ENCODE measurements around the gene RXYLT1. TPM values are rescaled to one million over a fixed set of nuclear protein-coding genes. Genes with fewer than 3 reads are reported as not detected.
A peak's percentile ranks its signal among the peaks of the same experiment; 100 is the strongest.
"Not testable (repeated sequence)": the region's sequence is repeated elsewhere in the genome, so short reads cannot be mapped to it uniquely, and the experiment has no call there.

Gene RXYLT1
- total RNA-seq, result 1 to 10 TPM; 6.2 to 6.3 TPM
- polyA plus RNA-seq (2013, experiment 1 of 2), result 13.2 TPM
- polyA plus RNA-seq (2013, experiment 2 of 2), result 13.3 TPM
- 6.0 to 48.8 (median 18.6) reads per million in 172 experiments for total RNA-seq

- TF ChIP-seq CTCF (IDR thresholded peaks at IDR 0.05), result no peak
- peak within 1 kb of the TSS; percentile 83 to 84 for H3K27ac ChIP-seq (ENCODE audit: low read depth in 1 of 2, low read length in 2 of 2)
Observed at GRCh38 chr12:63779498-63780481, at the start of gene RXYLT1. Gene RXYLT1 (plus strand): TSS chr12:63779909. CDS start chr12:63779961, 52 bp downstream.

GRCh38 chr12:63732779-63733178 is 46.9 kb upstream of the RXYLT1 start:
- DNase-seq, result not testable (repeated sequence)

More at GRCh38 chr12:63779498-63780481, at the start of gene RXYLT1:
- intact Hi-C loops (cut with DNase I, micrococcal nuclease), result loop anchor here in 1 of 2 experiments (2.0 to 5.0 kb wide), 5 partner anchors 443 to 1522 kb away; partner anchors contain the start of genes GNS, KICS2, MON2 and XPOT
- Histone ChIP-seq H3K4me3 (ENCODE audit: low read length) (peak within 1 kb of the TSS; percentile 83), H3K4me1 (ENCODE audit: insufficient read depth, low read length) (peaks cover 11% of the 10 kb centered on the region), H3K9me3 (ENCODE audit: control insufficient read depth in 1 of 2, insufficient read depth in 1 of 2, low read length in 2 of 2) (no peaks in the 10 kb centered on the region), H3K27me3 (ENCODE audit: control insufficient read depth in 1 of 2, insufficient read depth in 2 of 2, low read length in 2 of 2) (no peaks in the 10 kb centered on the region), H3K36me3 (ENCODE audit: insufficient read depth, low read length) (peaks cover 15% of the 10 kb centered on the region)
- ChIA-PET CTCF (no interaction called here), POLR2A (no interaction called here)
- H3K4me3 Mint-ChIP-seq, result peak within 1 kb of the TSS; percentile 97
- H3K36me3 Mint-ChIP-seq (ENCODE audit: low read depth), result peaks cover 42% of the 10 kb centered on the region
- DNase-seq (peak; percentile 70 to 90 (median 80)), ATAC-seq (ENCODE audit: poor library complexity) (peak; percentile 90)
- H3K27me3 Mint-ChIP-seq, result no peaks in the 10 kb centered on the region
- H3K9me3 Mint-ChIP-seq, result no peaks in the 10 kb centered on the region
- peaks cover 46% of the 10 kb centered on the region for H3K4me1 Mint-ChIP-seq (ENCODE audit: low read depth)
- H3K27ac Mint-ChIP-seq, result peak within 1 kb of the TSS; percentile 86

GRCh38 chr12:63733585-63733984 is 46.1 kb upstream of the RXYLT1 start:
- intact Hi-C loops (cut with DNase I, micrococcal nuclease); H3K4me1 Mint-ChIP-seq (ENCODE audit: low read depth); POLR2A ChIA-PET; CTCF ChIA-PET; H3K4me3 Mint-ChIP-seq; H3K9me3 ChIP-seq (ENCODE audit: control insufficient read depth in 1 of 2, insufficient read depth in 1 of 2, low read length in 2 of 2); H3K4me1 ChIP-seq (ENCODE audit: insufficient read depth, low read length); H3K27me3 ChIP-seq (ENCODE audit: control insufficient read depth in 1 of 2, insufficient read depth in 2 of 2, low read length in 2 of 2); H3K27ac ChIP-seq (ENCODE audit: low read depth in 1 of 2, low read length in 2 of 2); DNase-seq; ATAC-seq (ENCODE audit: poor library complexity); H3K4me3 ChIP-seq (ENCODE audit: low read length); H3K27ac Mint-ChIP-seq; H3K9me3 Mint-ChIP-seq; H3K36me3 ChIP-seq (ENCODE audit: insufficient read depth, low read length); H3K36me3 Mint-ChIP-seq (ENCODE audit: low read depth); H3K27me3 Mint-ChIP-seq: not testable (repeated sequence)

More at GRCh38 chr12:63732779-63733178, 46.9 kb upstream of the RXYLT1 start:
- H3K4me1 Mint-ChIP-seq (ENCODE audit: low read depth); intact Hi-C loops (cut with DNase I, micrococcal nuclease); H3K9me3 ChIP-seq (ENCODE audit: control insufficient read depth in 1 of 2, insufficient read depth in 1 of 2, low read length in 2 of 2); H3K27me3 ChIP-seq (ENCODE audit: control insufficient read depth in 1 of 2, insufficient read depth in 2 of 2, low read length in 2 of 2); ATAC-seq (ENCODE audit: poor library complexity); POLR2A ChIA-PET; H3K36me3 ChIP-seq (ENCODE audit: insufficient read depth, low read length); H3K9me3 Mint-ChIP-seq; H3K4me1 ChIP-seq (ENCODE audit: insufficient read depth, low read length); H3K4me3 Mint-ChIP-seq; H3K36me3 Mint-ChIP-seq (ENCODE audit: low read depth); CTCF ChIA-PET; H3K4me3 ChIP-seq (ENCODE audit: low read length); H3K27me3 Mint-ChIP-seq; H3K27ac Mint-ChIP-seq; H3K27ac ChIP-seq (ENCODE audit: low read depth in 1 of 2, low read length in 2 of 2): not testable (repeated sequence)

GRCh38 chr12:63740551-63740950 is 39.2 kb upstream of the RXYLT1 start:
- H3K4me3 Mint-ChIP-seq; H3K4me1 Mint-ChIP-seq (ENCODE audit: low read depth); H3K27ac ChIP-seq (ENCODE audit: low read depth in 1 of 2, low read length in 2 of 2); intact Hi-C loops (cut with DNase I, micrococcal nuclease); CTCF ChIA-PET; H3K27me3 Mint-ChIP-seq; H3K27me3 ChIP-seq (ENCODE audit: control insufficient read depth in 1 of 2, insufficient read depth in 2 of 2, low read length in 2 of 2); H3K27ac Mint-ChIP-seq; H3K36me3 Mint-ChIP-seq (ENCODE audit: low read depth); H3K9me3 ChIP-seq (ENCODE audit: control insufficient read depth in 1 of 2, insufficient read depth in 1 of 2, low read length in 2 of 2); H3K9me3 Mint-ChIP-seq; H3K4me1 ChIP-seq (ENCODE audit: insufficient read depth, low read length); POLR2A ChIA-PET; ATAC-seq (ENCODE audit: poor library complexity); H3K36me3 ChIP-seq (ENCODE audit: insufficient read depth, low read length); H3K4me3 ChIP-seq (ENCODE audit: low read length); DNase-seq: not testable (repeated sequence)

GRCh38 chr12:63741431-63741830 is 38.3 kb upstream of the RXYLT1 start:
- H3K4me1 Mint-ChIP-seq (ENCODE audit: low read depth); H3K27ac ChIP-seq (ENCODE audit: low read depth in 1 of 2, low read length in 2 of 2); H3K27me3 ChIP-seq (ENCODE audit: control insufficient read depth in 1 of 2, insufficient read depth in 2 of 2, low read length in 2 of 2); H3K9me3 ChIP-seq (ENCODE audit: control insufficient read depth in 1 of 2, insufficient read depth in 1 of 2, low read length in 2 of 2); H3K36me3 Mint-ChIP-seq (ENCODE audit: low read depth); H3K4me3 Mint-ChIP-seq; ATAC-seq (ENCODE audit: poor library complexity); intact Hi-C loops (cut with DNase I, micrococcal nuclease); H3K9me3 Mint-ChIP-seq; H3K36me3 ChIP-seq (ENCODE audit: insufficient read depth, low read length); H3K27me3 Mint-ChIP-seq; CTCF ChIA-PET; H3K27ac Mint-ChIP-seq; H3K4me3 ChIP-seq (ENCODE audit: low read length); DNase-seq; H3K4me1 ChIP-seq (ENCODE audit: insufficient read depth, low read length); POLR2A ChIA-PET: not testable (repeated sequence)

GRCh38 chr12:63744110-63744509 is 35.6 kb upstream of the RXYLT1 start:
- intact Hi-C loops (cut with DNase I, micrococcal nuclease); CTCF ChIA-PET; H3K36me3 ChIP-seq (ENCODE audit: insufficient read depth, low read length); H3K27me3 ChIP-seq (ENCODE audit: control insufficient read depth in 1 of 2, insufficient read depth in 2 of 2, low read length in 2 of 2); DNase-seq; H3K36me3 Mint-ChIP-seq (ENCODE audit: low read depth); H3K9me3 ChIP-seq (ENCODE audit: control insufficient read depth in 1 of 2, insufficient read depth in 1 of 2, low read length in 2 of 2); ATAC-seq (ENCODE audit: poor library complexity); H3K4me3 ChIP-seq (ENCODE audit: low read length); POLR2A ChIA-PET; H3K9me3 Mint-ChIP-seq; H3K4me1 ChIP-seq (ENCODE audit: insufficient read depth, low read length); H3K27me3 Mint-ChIP-seq; H3K27ac ChIP-seq (ENCODE audit: low read depth in 1 of 2, low read length in 2 of 2); H3K27ac Mint-ChIP-seq; H3K4me1 Mint-ChIP-seq (ENCODE audit: low read depth); H3K4me3 Mint-ChIP-seq: not testable (repeated sequence)
